Ovary (tissue), 3 donors: ENCODE measurements around the gene FRZB.

Source experiments
- EP300 ChIP-seq: sonication (generic); formaldehyde crosslinking; IDR thresholded peaks from one replicate; pipeline ENCODE4 v1.6.1; 2017; ENCODE audit warnings: antibody characterized with exemption
- POLR2A ChIP-seq: fragments of 450-650 bp; IDR thresholded peaks from one replicate; pipeline ENCODE4 v1.6.1; 2017; ENCODE audit warnings: antibody characterized with exemption, mild to moderate bottlenecking, moderate library complexity
- TF ChIP-seq, protein P1 (sequence below), 3 donors: fragments of 450-650 bp in 2 of 3; fragments of 200-600 bp in 1 of 3; IDR thresholded peaks; one replicate each; pipeline versions ENCODE4 v1.5.1 to v1.8.0; 2016 to 2022; ENCODE audit warnings: antibody characterized with exemption in 3 of 3, mild to moderate bottlenecking in 1 of 3
- donor health status: DM: no; HTN: no; CAD: no.

DNA sequence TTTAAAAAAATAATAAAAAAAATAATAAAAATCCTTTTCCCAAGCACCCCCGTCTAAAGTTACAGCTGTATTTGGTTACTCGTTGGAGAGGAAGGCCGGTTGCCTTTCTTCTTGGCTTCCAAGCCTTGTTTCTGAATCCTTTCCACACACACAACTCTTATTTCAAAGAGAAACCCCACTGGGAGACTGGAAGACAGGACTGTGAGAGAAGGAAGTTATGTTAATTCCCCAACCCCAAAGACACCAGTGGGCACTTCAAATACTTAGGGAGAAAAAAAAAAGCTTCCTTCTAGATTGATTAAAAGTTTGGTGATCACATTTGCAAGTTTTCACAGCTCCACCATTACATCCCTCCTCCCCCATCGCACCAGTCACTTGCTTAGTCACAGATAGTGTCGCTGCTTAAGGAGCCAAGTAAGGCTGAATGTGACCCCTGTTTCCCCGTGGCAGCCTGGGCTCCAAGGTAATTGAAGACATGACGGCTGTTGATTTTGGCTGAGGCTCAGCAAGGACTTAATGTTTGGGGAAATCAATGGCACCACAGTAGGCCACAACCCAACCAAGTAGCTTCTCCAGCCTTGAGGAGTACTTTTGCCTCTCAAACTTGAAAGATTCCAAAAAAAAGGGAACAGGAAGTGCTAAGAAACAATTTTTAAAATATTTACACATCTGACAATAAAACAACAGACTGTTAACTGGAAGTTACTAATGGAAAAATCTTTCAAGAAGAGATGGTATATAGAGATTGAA, 40.8 kb upstream of the FRZB start:
- TF ChIP-seq POLR2A (no peak), EP300 (no peak)
- TF ChIP-seq, protein P1, sequence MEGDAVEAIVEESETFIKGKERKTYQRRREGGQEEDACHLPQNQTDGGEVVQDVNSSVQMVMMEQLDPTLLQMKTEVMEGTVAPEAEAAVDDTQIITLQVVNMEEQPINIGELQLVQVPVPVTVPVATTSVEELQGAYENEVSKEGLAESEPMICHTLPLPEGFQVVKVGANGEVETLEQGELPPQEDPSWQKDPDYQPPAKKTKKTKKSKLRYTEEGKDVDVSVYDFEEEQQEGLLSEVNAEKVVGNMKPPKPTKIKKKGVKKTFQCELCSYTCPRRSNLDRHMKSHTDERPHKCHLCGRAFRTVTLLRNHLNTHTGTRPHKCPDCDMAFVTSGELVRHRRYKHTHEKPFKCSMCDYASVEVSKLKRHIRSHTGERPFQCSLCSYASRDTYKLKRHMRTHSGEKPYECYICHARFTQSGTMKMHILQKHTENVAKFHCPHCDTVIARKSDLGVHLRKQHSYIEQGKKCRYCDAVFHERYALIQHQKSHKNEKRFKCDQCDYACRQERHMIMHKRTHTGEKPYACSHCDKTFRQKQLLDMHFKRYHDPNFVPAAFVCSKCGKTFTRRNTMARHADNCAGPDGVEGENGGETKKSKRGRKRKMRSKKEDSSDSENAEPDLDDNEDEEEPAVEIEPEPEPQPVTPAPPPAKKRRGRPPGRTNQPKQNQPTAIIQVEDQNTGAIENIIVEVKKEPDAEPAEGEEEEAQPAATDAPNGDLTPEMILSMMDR (IDR thresholded peaks at IDR 0.05): no peak
